NCI-H748 treated with DMSO at 0.1 percent for 48 hours (cell line): Measurements from ENCODE around the gene B9D2.
"Not testable (repeated sequence)": the region's sequence is repeated elsewhere in the genome, so short reads cannot be mapped to it uniquely, and the experiment has no call there.

Experiments
- DNase-seq: peaks from one replicate; lab custom pipeline; 2025; lab: John Stamatoyannopoulos, UW

Gene B9D2

DNA sequence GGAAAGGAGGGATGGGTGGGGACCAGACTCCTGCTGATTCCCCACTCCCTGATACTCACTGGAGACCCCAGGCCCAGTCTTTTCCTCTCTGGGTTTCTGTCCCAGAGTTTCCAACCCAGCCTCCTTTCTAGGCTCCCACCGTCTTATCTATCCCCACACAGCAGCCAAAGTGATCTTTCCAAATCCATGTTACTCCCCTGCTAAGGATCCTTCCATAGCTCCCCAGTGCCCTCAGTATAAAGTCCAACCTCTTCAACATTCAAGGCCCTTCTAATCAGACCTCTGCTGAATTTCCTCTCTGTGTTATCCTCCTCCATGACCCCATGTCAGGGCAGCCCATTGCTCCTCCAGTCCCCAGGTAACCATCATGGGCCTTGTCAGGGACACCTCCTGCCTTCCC is 8.9 kb downstream of the B9D2 start:
- DNase-seq: no peak

- DNase-seq: no peak
Measured at GRCh38 chr19:41354343-41354953, 9.5 kb downstream of the B9D2 start.

GRCh38 chr19:41353466-41354342 is 10.2 kb downstream of the B9D2 start, which contains the start of gene TGFB1:
TSS of gene TGFB1 (minus strand) at chr19:41353922. CDS start at chr19:41353044, 878 bp downstream.
- peak; percentile 49 for DNase-seq

- DNase-seq: peak; percentile 57
Measured at GRCh38 chr19:41352609-41353465, 11.1 kb downstream of the B9D2 start.

- no peak for DNase-seq
Measured at GRCh38 chr19:41352279-41352608, 11.7 kb downstream of the B9D2 start.

- DNase-seq: no peak
Measured at GRCh38 chr19:41351339-41352245, 12.4 kb downstream of the B9D2 start.

DNA sequence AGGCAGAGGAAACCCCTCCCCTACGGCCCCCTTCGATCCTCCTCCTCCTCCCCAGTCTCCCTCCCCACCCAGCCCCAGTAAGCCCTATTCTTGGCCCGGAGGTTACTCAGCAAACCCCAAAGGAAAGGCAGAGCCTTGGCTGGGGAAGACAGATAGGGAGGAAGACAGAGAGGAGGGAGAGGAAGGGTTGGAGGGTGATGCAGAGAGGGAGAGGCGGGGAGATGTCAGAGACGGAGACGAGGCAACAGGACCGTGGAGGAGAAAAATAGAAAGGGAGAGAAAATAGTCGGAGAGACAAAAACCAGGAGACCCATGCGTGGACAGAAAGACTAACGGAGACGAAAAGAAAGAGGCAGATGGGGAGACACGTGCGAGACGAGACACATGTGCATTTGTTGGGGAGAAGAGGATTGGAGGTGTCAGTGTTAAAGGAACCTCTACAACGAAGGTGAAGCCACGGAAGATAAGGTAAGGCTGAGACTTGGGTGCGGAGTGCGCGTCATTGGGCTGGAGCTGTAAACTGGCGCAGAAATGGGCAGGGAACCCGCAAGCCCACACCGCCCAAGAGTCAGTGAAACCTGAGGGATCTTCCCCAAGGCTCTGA is 13.1 kb downstream of the B9D2 start:
- DNase-seq: no peak

- not testable (repeated sequence) for DNase-seq
Measured at GRCh38 chr19:41346916-41347315, 17.0 kb downstream of the B9D2 start.

DNA sequence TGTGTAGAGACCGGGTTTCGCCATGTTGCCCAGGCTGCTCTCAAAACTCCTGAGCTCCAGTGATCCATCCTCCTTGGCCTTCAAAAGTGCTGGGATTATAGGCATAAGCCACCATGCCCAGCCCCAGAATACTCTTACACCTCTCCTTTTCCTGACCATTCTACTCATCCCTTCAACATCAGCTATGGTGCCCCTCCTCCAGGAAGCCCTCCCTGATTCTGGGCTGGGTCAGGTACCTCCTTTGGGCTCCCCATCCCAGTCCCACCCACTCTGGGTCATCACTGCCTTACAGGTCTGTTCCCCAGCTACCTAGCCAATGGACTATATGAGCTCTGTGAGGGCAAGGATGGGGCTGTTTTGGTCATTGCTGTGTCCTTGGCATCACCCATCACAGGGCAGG is 19.8 kb downstream of the B9D2 start:
- DNase-seq: no peak

DNA sequence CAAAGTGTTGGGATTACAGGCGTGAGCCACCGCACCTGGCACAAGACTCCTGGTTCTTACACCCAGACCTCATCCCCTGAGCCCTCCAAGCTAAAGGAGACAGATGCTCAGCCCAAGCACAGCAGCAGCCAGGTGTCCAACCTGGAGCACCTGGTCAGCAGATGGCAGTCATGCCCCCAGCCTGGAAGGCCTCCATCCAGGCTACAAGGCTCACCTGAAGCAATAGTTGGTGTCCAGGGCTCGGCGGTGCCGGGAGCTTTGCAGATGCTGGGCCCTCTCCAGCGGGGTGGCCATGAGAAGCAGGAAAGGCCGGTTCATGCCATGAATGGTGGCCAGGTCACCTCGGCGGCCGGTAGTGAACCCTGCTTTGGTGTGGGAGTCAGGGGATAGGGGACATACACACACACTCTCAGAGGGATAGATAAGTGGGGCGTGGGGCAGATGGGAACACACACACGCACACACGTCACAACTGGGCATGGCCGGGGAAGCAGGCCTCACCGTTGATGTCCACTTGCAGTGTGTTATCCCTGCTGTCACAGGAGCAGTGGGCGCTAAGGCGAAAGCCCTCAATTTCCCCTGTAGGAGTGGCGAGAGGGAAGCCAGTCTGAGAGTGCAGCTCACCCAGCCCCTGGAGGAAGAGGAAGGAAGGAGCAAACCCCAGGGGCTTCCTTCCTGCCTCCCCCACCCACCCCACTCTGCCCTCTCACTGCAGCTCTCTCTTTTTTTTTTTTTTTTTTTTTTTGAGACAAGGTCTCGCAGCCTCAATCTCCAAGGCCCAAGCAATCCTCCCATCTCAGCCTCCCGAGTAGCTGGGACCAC is 22.1 kb downstream of the B9D2 start:
- no peak for DNase-seq

GRCh38 chr19:41339936-41340335 is 24.0 kb downstream of the B9D2 start:
- no peak for DNase-seq

GRCh38 chr19:41335467-41335866 is 28.5 kb downstream of the B9D2 start:
- DNase-seq: no peak

GRCh38 chr19:41334793-41335192 is 29.2 kb downstream of the B9D2 start:
- no peak for DNase-seq

- DNase-seq: no peak
Measured at GRCh38 chr19:41332468-41332867, 31.5 kb downstream of the B9D2 start.

DNA sequence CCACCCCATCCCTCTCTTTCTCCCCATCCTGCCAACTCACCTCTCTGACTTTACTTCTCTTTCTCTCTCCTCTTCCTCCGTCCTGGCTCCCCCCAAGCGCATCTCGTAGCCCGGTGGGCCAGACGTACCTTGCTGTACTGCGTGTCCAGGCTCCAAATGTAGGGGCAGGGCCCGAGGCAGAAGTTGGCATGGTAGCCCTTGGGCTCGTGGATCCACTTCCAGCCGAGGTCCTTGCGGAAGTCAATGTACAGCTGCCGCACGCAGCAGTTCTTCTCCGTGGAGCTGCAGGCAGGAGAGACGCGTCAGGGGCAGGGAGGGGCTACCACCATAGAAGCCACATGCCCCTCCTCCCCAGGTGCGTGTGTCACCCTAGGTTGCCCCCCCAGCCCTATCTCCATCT is 31.9 kb downstream of the B9D2 start:
- DNase-seq: no peak

GRCh38 chr19:41330946-41331678 is 32.8 kb downstream of the B9D2 start:
- DNase-seq: peak; percentile 17

DNA sequence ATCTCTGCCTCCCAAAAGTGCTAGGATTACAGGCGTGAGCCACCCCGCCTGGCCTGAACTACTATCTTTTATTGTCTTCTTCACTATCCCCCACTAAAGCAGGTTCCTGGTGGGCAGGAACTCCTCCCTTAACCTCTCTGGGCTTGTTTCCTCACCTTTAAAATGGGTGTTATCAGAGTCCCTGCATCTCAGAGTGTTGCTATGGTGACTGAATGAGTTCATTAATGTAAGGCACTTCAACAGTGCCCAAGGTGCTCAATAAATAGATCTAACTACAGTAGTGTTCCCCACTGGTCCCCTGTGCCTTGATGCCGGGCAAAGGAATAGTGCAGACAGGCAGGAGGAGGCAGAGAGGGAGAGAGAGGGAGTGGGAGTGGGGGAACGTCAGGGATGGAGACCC is 33.5 kb downstream of the B9D2 start:
- peak; percentile 20 for DNase-seq

GRCh38 chr19:41328842-41329225 is 35.1 kb downstream of the B9D2 start:
- no peak for DNase-seq

DNA sequence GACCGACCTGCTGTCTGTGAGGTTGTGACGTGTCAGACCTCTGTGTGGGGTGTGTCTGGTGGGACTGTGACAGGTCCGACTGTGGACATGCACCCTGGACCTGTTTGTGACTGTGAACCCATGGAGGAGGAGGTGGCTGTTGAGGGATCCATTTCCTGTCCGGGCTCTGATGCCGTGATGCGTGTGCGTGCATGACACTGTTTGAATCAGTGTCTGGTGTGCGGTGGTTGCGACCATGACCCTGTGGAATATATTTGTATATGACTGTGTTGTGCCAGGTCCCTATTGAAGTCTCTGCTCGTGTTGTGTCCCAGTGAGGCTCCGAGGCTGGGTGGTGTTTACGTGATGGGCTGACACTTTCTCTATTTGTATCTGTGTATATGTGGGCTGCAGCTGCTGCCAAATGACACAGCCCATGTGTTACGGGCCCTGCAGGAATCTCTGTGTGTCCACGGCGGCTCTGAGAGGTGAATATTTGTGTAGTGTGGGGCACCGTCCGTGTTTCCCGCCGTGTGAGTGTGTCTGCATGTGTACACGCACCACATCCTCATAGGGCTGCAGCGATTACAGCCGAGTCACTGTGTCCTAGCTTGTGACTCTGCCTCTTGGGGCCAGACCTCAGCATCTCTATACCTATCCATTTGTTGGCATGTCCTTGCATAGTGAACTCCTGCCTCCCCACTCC is 35.6 kb downstream of the B9D2 start:
- DNase-seq: no peak
